PC-9 (cell line): ENCODE results near the gene MAST2. TPM values are rescaled to one million over a fixed set of nuclear protein-coding genes. Genes with fewer than 3 reads are reported as not detected.

ENCODE experiments used
- BruUV-seq: library from RNA; stranded (reverse); fragments of 400-500 nt; replicated peaks from 2 replicates; lab custom pipeline; 2021; lab: Mats Ljungman, UMichigan
- CTCF ChIA-PET: fragments of 300-600 bp; sonication (Branson Sonifier 250); formaldehyde crosslinking; loops from one replicate; lab custom pipeline; 2022; ENCODE audit warnings: antibody characterized with exemption; lab: Charles Lee
- POLR2A ChIA-PET: fragments of 300-600 bp; sonication (Branson Sonifier 250); formaldehyde crosslinking; loops from one replicate; lab custom pipeline; 2022; ENCODE audit warnings: antibody characterized with exemption; ENCODE audit not compliant: unreplicated experiment; lab: Charles Lee
- DNase-seq, 2 experiments: peaks; one replicate each; pipeline versions ENCODE4 v3.0.0 to v3.0.0-alpha.2; 2015 to 2022; ENCODE audit warnings: mixed read lengths in 1 of 2
- H2AFZ ChIP-seq: fragments of 200-600 bp; sonication (generic); 2 replicates; pipeline ENCODE4 v1.8.1; 2017; ENCODE audit warnings: antibody characterized with exemption
- H3F3A ChIP-seq: fragments of 200-600 bp; sonication (generic); 2 replicates; pipeline ENCODE4 v1.8.1; 2017; ENCODE audit warnings: antibody characterized with exemption, mild to moderate bottlenecking, low read depth; ENCODE audit not compliant: insufficient read depth
- H3K27ac ChIP-seq: fragments of 200-600 bp; sonication (generic); 2 replicates; pipeline ENCODE4 v1.6.1; 2016; ENCODE audit warnings: mixed run types
- H3K27me3 ChIP-seq: fragments of 200-600 bp; sonication (generic); 2 replicates; pipeline ENCODE4 v1.6.1; 2016; ENCODE audit warnings: low read depth, mixed run types; ENCODE audit not compliant: insufficient read depth
- H3K36me3 ChIP-seq: fragments of 200-600 bp; sonication (generic); 2 replicates; pipeline ENCODE4 v1.6.1; 2016; ENCODE audit warnings: low read depth, mixed run types
- H3K4me1 ChIP-seq: fragments of 200-600 bp; sonication (generic); replicated peaks from 2 replicates; pipeline ENCODE4 v1.6.1; 2016; ENCODE audit warnings: mixed run types; ENCODE audit not compliant: insufficient read depth
- H3K4me2 ChIP-seq: fragments of 200-600 bp; sonication (generic); 2 replicates; pipeline ENCODE4 v1.6.1; 2017; ENCODE audit warnings: mixed run types
- H3K4me3 ChIP-seq: fragments of 200-600 bp; sonication (generic); 2 replicates; pipeline ENCODE4 v1.6.1; 2016; ENCODE audit warnings: mixed run types
- H3K79me2 ChIP-seq: fragments of 200-600 bp; sonication (generic); 2 replicates; pipeline ENCODE4 v1.6.1; 2017; ENCODE audit warnings: low read depth, mixed run types
- H3K9me2 ChIP-seq: fragments of 200-600 bp; sonication (generic); 2 replicates; pipeline ENCODE4 v1.8.1; 2017; ENCODE audit warnings: mild to moderate bottlenecking; ENCODE audit not compliant: insufficient read depth
- H3K9me3 ChIP-seq: fragments of 200-600 bp; sonication (generic); 2 replicates; pipeline ENCODE4 v1.8.1; 2016; ENCODE audit warnings: low read depth; ENCODE audit not compliant: insufficient read depth
- H4K20me1 ChIP-seq: fragments of 200-600 bp; sonication (generic); 2 replicates; pipeline ENCODE4 v1.8.1; 2017; ENCODE audit not compliant: insufficient read depth
- EZH2 ChIP-seq: fragments of 200-600 bp; sonication (generic); IDR thresholded peaks from 2 replicates; pipeline ENCODE4 v1.8.0; 2017; ENCODE audit warnings: antibody characterized with exemption, low read depth
- intact Hi-C: fragments of 100-400 bp; cut with micrococcal nuclease; formaldehyde crosslinking; loops from one replicate; pipeline ENCODE4 v1.10.0; 2022; ENCODE audit not compliant: unreplicated experiment
- total RNA-seq: library from RNA; stranded (reverse); gene quantifications from 2 replicates; pipeline ENCODE4 v1.2.3, GENCODE V29; 2021
- TF ChIP-seq, protein P1 (sequence below): fragments of 200-600 bp; sonication (generic); conservative IDR thresholded peaks from 2 replicates; pipeline ENCODE4 v1.6.1; 2017; ENCODE audit warnings: mixed run types, antibody characterized with exemption, mild to moderate bottlenecking, moderate library complexity

MAST2 gene
- total RNA-seq, 1 experiment from 2014 or later, result 58.8 TPM

DNA sequence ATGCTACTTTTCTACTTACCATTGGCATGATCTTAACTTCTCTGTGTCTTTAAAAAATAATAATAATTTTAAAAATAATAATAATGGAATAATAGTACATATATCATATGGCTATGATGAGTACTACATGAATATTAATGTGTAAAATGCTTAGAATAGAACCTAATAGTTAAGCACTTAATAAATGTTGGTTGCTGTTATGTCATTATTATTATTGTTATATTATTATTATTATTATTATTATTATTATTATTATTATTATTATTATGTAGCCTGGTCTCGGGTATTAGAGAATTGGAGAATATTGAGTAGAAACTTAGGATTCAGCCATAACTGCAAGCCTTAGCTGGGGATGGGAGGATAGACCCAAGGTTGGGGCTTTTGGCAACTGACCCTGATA, 108.2 kb downstream of the MAST2 start:
- no peaks in the 10 kb centered on the region for H3K36me3 ChIP-seq
- no peak for TF ChIP-seq EZH2
- TF ChIP-seq, protein P1, sequence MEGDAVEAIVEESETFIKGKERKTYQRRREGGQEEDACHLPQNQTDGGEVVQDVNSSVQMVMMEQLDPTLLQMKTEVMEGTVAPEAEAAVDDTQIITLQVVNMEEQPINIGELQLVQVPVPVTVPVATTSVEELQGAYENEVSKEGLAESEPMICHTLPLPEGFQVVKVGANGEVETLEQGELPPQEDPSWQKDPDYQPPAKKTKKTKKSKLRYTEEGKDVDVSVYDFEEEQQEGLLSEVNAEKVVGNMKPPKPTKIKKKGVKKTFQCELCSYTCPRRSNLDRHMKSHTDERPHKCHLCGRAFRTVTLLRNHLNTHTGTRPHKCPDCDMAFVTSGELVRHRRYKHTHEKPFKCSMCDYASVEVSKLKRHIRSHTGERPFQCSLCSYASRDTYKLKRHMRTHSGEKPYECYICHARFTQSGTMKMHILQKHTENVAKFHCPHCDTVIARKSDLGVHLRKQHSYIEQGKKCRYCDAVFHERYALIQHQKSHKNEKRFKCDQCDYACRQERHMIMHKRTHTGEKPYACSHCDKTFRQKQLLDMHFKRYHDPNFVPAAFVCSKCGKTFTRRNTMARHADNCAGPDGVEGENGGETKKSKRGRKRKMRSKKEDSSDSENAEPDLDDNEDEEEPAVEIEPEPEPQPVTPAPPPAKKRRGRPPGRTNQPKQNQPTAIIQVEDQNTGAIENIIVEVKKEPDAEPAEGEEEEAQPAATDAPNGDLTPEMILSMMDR, result no peak
- intact Hi-C loops, result no loop called here
- H3K4me2 ChIP-seq, result no peak overlapping the region
- H4K20me1 ChIP-seq, result no peaks in the 10 kb centered on the region; the same call in 1 of the 2 replicates
- no TSS peak for BruUV-seq
- H3K9me2 ChIP-seq, result no peaks in the 10 kb centered on the region
- CTCF ChIA-PET, result no interaction called here
- H3K27me3 ChIP-seq, result no peaks in the 10 kb centered on the region
- no peaks in the 10 kb centered on the region; the same call in 1 of the 2 replicates for H3F3A ChIP-seq
- H2AFZ ChIP-seq, result no peak overlapping the region
- no peaks in the 10 kb centered on the region for H3K9me3 ChIP-seq
- DNase-seq, result no peak
- POLR2A ChIA-PET, result interaction anchor here (0.6 kb wide), 1 partner anchor 20 kb away, joined by 8 read pairs; no protein-coding TSS in a partner anchor
- H3K79me2 ChIP-seq, result no peaks in the 10 kb centered on the region
- H3K4me1 ChIP-seq, result no peaks in the 10 kb centered on the region
- no peak overlapping the region for H3K4me3 ChIP-seq
- no peak overlapping the region for H3K27ac ChIP-seq

DNA sequence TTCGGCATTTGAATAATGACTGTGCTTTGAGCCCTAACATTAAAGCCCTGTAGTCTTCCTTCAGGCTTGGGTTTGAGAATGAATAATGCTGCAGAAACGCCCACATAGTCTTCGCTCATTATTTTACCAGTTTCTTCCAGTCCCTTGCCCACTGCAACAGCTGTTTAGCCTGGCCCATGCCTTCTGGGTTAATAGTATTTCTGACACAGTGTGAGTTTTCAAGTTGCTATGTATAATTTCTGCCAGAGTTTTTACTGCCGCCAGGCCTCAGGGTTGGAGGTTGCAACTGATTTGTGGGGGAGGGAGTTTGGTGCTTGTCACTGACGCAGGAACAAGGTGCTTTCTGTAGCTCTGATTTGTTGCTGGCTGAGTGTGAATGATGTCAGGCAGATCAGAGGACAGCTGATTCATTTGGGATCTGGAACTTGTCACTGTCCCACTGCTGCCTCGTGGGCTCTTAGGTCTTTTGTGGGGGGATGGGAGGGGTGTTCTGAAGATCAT, 109.8 kb downstream of the MAST2 start:
- H3K27ac ChIP-seq, result no peak overlapping the region
- no peaks in the 10 kb centered on the region; the same call in 1 of the 2 replicates for H3F3A ChIP-seq
- no peak for DNase-seq
- H2AFZ ChIP-seq, result no peak overlapping the region
- H3K4me3 ChIP-seq, result no peak overlapping the region
- ChIA-PET POLR2A (no interaction called here), CTCF (no interaction called here)
- intact Hi-C loops, result no loop called here
- H3K4me2 ChIP-seq, result no peak overlapping the region
- no peaks in the 10 kb centered on the region; the same call in 1 of the 2 replicates for H4K20me1 ChIP-seq
- no peaks in the 10 kb centered on the region for H3K4me1 ChIP-seq
- no peaks in the 10 kb centered on the region for H3K36me3 ChIP-seq
- no peaks in the 10 kb centered on the region for H3K9me3 ChIP-seq
- H3K79me2 ChIP-seq, result no peaks in the 10 kb centered on the region
- TF ChIP-seq EZH2, result no peak
- TF ChIP-seq, protein P1, result no peak
- no peaks in the 10 kb centered on the region for H3K9me2 ChIP-seq
- H3K27me3 ChIP-seq, result no peaks in the 10 kb centered on the region
- no TSS peak for BruUV-seq

DNA sequence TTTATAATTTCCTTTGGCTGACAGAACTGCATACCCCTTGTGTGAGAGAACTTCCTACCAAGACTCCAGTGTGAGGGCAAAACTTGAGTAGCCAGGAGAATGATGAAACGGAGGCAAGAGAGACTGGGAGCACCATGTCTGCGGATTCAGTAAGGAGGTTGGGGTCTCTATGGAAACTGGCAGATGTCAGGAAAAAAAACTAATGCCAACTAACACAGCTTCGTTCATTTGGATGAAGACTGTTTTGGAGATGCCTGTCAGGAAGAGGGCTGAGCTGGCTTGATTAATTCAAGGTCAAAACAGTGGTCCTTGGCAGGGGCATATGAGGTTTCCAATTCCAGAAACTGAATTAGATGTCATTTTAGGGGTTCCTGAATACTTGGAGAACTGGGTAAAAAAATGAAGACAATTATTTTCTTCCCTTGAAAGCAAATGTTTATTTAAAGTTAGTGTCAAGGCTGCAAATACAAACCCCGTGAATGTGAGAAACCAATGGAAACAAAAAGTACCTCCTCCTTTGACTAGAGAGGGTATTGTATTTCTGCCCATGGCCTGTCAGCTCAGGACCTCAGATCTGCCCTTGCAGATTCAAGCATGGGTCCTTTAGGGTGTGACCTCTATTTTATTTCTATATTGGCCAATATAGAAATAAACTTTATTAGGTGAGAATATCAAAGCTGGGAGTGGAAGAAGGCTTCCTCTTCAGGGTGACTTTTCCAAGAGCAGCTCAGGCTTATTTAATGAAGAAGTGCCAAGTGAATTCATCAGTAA, 110.5 kb downstream of the MAST2 start:
- no peaks in the 10 kb centered on the region for H3K27me3 ChIP-seq
- H3K9me3 ChIP-seq, result no peaks in the 10 kb centered on the region
- no peaks in the 10 kb centered on the region; the same call in 1 of the 2 replicates for H4K20me1 ChIP-seq
- no peak overlapping the region for H3K4me2 ChIP-seq
- no peak overlapping the region for H3K4me3 ChIP-seq
- BruUV-seq, result no TSS peak
- CTCF ChIA-PET, result no interaction called here
- TF ChIP-seq, protein P1, result no peak
- no peak for TF ChIP-seq EZH2
- no peaks in the 10 kb centered on the region for H3K4me1 ChIP-seq
- POLR2A ChIA-PET, result no interaction called here
- H3F3A ChIP-seq, result no peaks in the 10 kb centered on the region; the same call in 1 of the 2 replicates
- no peak overlapping the region for H3K27ac ChIP-seq
- intact Hi-C loops, result no loop called here
- no peaks in the 10 kb centered on the region for H3K9me2 ChIP-seq
- H3K36me3 ChIP-seq, result no peaks in the 10 kb centered on the region
- DNase-seq, result no peak
- no peaks in the 10 kb centered on the region for H3K79me2 ChIP-seq
- H2AFZ ChIP-seq, result no peak overlapping the region
